Measurements from ENCODE around the gene TRANK1. TPM values are rescaled to one million over a fixed set of nuclear protein-coding genes. Genes with fewer than 3 reads are reported as not detected.

Gene TRANK1
- total RNA-seq, 1 donor from 2014 or later, result 5.7 TPM

- Histone ChIP-seq H3K36me3 (ENCODE audit: control insufficient read depth in 3 of 3, insufficient read depth in 3 of 3, low read length in 3 of 3) (no peaks in the 10 kb centered on the region), H3K9ac (ENCODE audit: low read depth in 1 of 3, low read length in 3 of 3) (no peak overlapping the region), H3K27ac (ENCODE audit: low read depth, low read length) (no peak overlapping the region), H3K27me3 (ENCODE audit: control insufficient read depth in 3 of 3, insufficient read depth in 3 of 3, low read length in 3 of 3) (no peaks in the 10 kb centered on the region), H3K4me3 (ENCODE audit: low read length in 3 of 3) (no peak overlapping the region), H3K9me3 (ENCODE audit: control insufficient read depth in 3 of 3, low read length in 3 of 3) (no peaks in the 10 kb centered on the region), H3K4me1 (ENCODE audit: control insufficient read depth in 3 of 3, insufficient read depth in 3 of 3, low read length in 3 of 3) (no peaks in the 10 kb centered on the region)
These were observed 149.2 kb downstream of the TRANK1 start for GRCh38 chr3:36795622-36796021.

GRCh38 chr3:36792342-36792741 lies 152.5 kb downstream of the TRANK1 start:
- Histone ChIP-seq H3K4me3 (ENCODE audit: low read length in 3 of 3) (no peak overlapping the region), H3K4me1 (ENCODE audit: control insufficient read depth in 3 of 3, insufficient read depth in 3 of 3, low read length in 3 of 3) (no peaks in the 10 kb centered on the region), H3K36me3 (ENCODE audit: control insufficient read depth in 3 of 3, insufficient read depth in 3 of 3, low read length in 3 of 3) (no peaks in the 10 kb centered on the region), H3K27ac (ENCODE audit: low read depth, low read length) (no peak overlapping the region), H3K27me3 (ENCODE audit: control insufficient read depth in 3 of 3, insufficient read depth in 3 of 3, low read length in 3 of 3) (no peaks in the 10 kb centered on the region), H3K9ac (ENCODE audit: low read depth in 1 of 3, low read length in 3 of 3) (no peak overlapping the region), H3K9me3 (ENCODE audit: control insufficient read depth in 3 of 3, low read length in 3 of 3) (no peaks in the 10 kb centered on the region)

GRCh38 chr3:36790765-36791164 lies 154.1 kb downstream of the TRANK1 start:
- H3K27ac ChIP-seq (ENCODE audit: low read depth, low read length), result no peak overlapping the region
- no peaks in the 10 kb centered on the region for H3K4me1 ChIP-seq (ENCODE audit: control insufficient read depth in 3 of 3, insufficient read depth in 3 of 3, low read length in 3 of 3)
- no peaks in the 10 kb centered on the region for H3K36me3 ChIP-seq (ENCODE audit: control insufficient read depth in 3 of 3, insufficient read depth in 3 of 3, low read length in 3 of 3)
- no peaks in the 10 kb centered on the region for H3K9me3 ChIP-seq (ENCODE audit: control insufficient read depth in 3 of 3, low read length in 3 of 3)
- no peak overlapping the region for H3K4me3 ChIP-seq (ENCODE audit: low read length in 3 of 3)
- no peak overlapping the region for H3K9ac ChIP-seq (ENCODE audit: low read depth in 1 of 3, low read length in 3 of 3)
- H3K27me3 ChIP-seq (ENCODE audit: control insufficient read depth in 3 of 3, insufficient read depth in 3 of 3, low read length in 3 of 3), result no peaks in the 10 kb centered on the region

- Histone ChIP-seq H3K27ac (ENCODE audit: low read depth, low read length) (no peak overlapping the region), H3K9me3 (ENCODE audit: control insufficient read depth in 3 of 3, low read length in 3 of 3) (no peaks in the 10 kb centered on the region), H3K4me1 (ENCODE audit: control insufficient read depth in 3 of 3, insufficient read depth in 3 of 3, low read length in 3 of 3) (no peaks in the 10 kb centered on the region)
These were observed 157.6 kb downstream of the TRANK1 start for GRCh38 chr3:36786921-36787890.

GRCh38 chr3:36784138-36784635 lies 160.7 kb downstream of the TRANK1 start:
- Histone ChIP-seq H3K27me3 (ENCODE audit: control insufficient read depth in 3 of 3, insufficient read depth in 3 of 3, low read length in 3 of 3) (no peaks in the 10 kb centered on the region), H3K9ac (ENCODE audit: low read depth in 1 of 3, low read length in 3 of 3) (no peak overlapping the region), H3K4me3 (ENCODE audit: low read length in 3 of 3) (no peak overlapping the region), H3K9me3 (ENCODE audit: control insufficient read depth in 3 of 3, low read length in 3 of 3) (no peaks in the 10 kb centered on the region), H3K4me1 (ENCODE audit: control insufficient read depth in 3 of 3, insufficient read depth in 3 of 3, low read length in 3 of 3) (no peaks in the 10 kb centered on the region), H3K27ac (ENCODE audit: low read depth, low read length) (no peak overlapping the region), H3K36me3 (ENCODE audit: control insufficient read depth in 3 of 3, insufficient read depth in 3 of 3, low read length in 3 of 3) (no peaks in the 10 kb centered on the region)

More at GRCh38 chr3:36786921-36787890, 157.6 kb downstream of the TRANK1 start:
- Histone ChIP-seq H3K36me3 (ENCODE audit: control insufficient read depth in 3 of 3, insufficient read depth in 3 of 3, low read length in 3 of 3) (no peaks in the 10 kb centered on the region), H3K9ac (ENCODE audit: low read depth in 1 of 3, low read length in 3 of 3) (no peak overlapping the region), H3K27me3 (ENCODE audit: control insufficient read depth in 3 of 3, insufficient read depth in 3 of 3, low read length in 3 of 3) (no peaks in the 10 kb centered on the region), H3K4me3 (ENCODE audit: low read length in 3 of 3) (no peak overlapping the region)

GRCh38 chr3:36777424-36778218 lies 167.2 kb downstream of the TRANK1 start:
- no peaks in the 10 kb centered on the region for H3K36me3 ChIP-seq (ENCODE audit: control insufficient read depth in 3 of 3, insufficient read depth in 3 of 3, low read length in 3 of 3)
- no peak overlapping the region for H3K9ac ChIP-seq (ENCODE audit: low read depth in 1 of 3, low read length in 3 of 3)
- H3K27me3 ChIP-seq (ENCODE audit: control insufficient read depth in 3 of 3, insufficient read depth in 3 of 3, low read length in 3 of 3), result no peaks in the 10 kb centered on the region
- H3K27ac ChIP-seq (ENCODE audit: low read depth, low read length), result no peak overlapping the region
- H3K4me3 ChIP-seq (ENCODE audit: low read length in 3 of 3), result no peak overlapping the region
- no peaks in the 10 kb centered on the region for H3K9me3 ChIP-seq (ENCODE audit: control insufficient read depth in 3 of 3, low read length in 3 of 3)
- no peaks in the 10 kb centered on the region for H3K4me1 ChIP-seq (ENCODE audit: control insufficient read depth in 3 of 3, insufficient read depth in 3 of 3, low read length in 3 of 3)

Small RNAs within 50 kb of the gene (small RNA-seq; reads per million reads assigned to genes)
- not detected for gene RNU6ATAC4P

Other genes with a start within 250 kb of the TRANK1 start
- gene DCLK3, start 180.5 kb downstream of the TRANK1 start, total RNA-seq, result 2.6 TPM
- 22.4 TPM for gene EPM2AIP1, start 48.1 kb upstream of the TRANK1 start, total RNA-seq
- gene MLH1, start 48.5 kb upstream of the TRANK1 start, total RNA-seq, result 53.8 TPM
- gene LRRFIP2, start 229.5 kb upstream of the TRANK1 start, total RNA-seq, result 33.9 TPM

Measured in skeletal muscle tissue (tissue), 5 donors.